Activated CD8-positive, alpha-beta memory T cell treated with anti-CD3 and anti-CD28 coated beads, Interleukin-2, amount 10 ng/mL, durations not matched to agents 7 days and 5 days (primary cell): ENCODE results near the gene TMEM145. TPM values are rescaled to one million over a fixed set of nuclear protein-coding genes. Genes with fewer than 3 reads are reported as not detected.

Source experiments
- ATAC-seq: fragments of 150-1000 bp; cut with Tn5 transposase; one replicate; pipeline ENCODE4 v1.10.0; 2021; ENCODE audit warnings: moderate library complexity
- CTCF ChIA-PET: fragments of 350-600 bp; sonication (Branson Sonifier 250); formaldehyde crosslinking; loops from one replicate; lab custom pipeline; 2021; ENCODE audit warnings: antibody characterized with exemption; lab: Charles Lee
- DNase-seq: peaks from one replicate; pipeline ENCODE4 v3.0.0-alpha.2; 2020
- H3K27ac Mint-ChIP-seq: one replicate; pipeline ENCODE4 v1.8.0; 2021; ENCODE audit warnings: mild to moderate bottlenecking, mixed read lengths
- H3K27me3 Mint-ChIP-seq: one replicate; pipeline ENCODE4 v1.8.0; 2021; ENCODE audit warnings: mixed read lengths
- H3K36me3 Mint-ChIP-seq: one replicate; pipeline ENCODE4 v1.8.0; 2021; ENCODE audit warnings: mild to moderate bottlenecking, mixed read lengths
- H3K4me1 Mint-ChIP-seq: one replicate; pipeline ENCODE4 v1.8.0; 2021; ENCODE audit warnings: mixed read lengths
- H3K4me3 Mint-ChIP-seq: one replicate; pipeline ENCODE4 v1.8.0; 2021; ENCODE audit warnings: mild to moderate bottlenecking, moderate library complexity, mixed read lengths
- H3K9me3 Mint-ChIP-seq: one replicate; pipeline ENCODE4 v1.8.0; 2022; ENCODE audit warnings: low read depth, mixed read lengths
- total RNA-seq, 2 experiments: library from RNA; stranded (reverse); gene quantifications; one replicate each; pipeline ENCODE4 v1.2.3, GENCODE V29; 2021

Gene TMEM145
- total RNA-seq, 2 experiments from 2014 or later: 0.15 to 1.1 TPM

GRCh38 chr19:42312370-42312769 lies 739 bp upstream of the TMEM145 start:
- ATAC-seq (no peak), DNase-seq (no peak)
- Mint-ChIP-seq H3K4me1 (peaks cover 19% of the 10 kb centered on the region), H3K36me3 (no peaks in the 10 kb centered on the region), H3K9me3 (no peaks in the 10 kb centered on the region), H3K27me3 (peaks cover 42% of the 10 kb centered on the region), H3K4me3 (peak overlapping the region; percentile 51), H3K27ac (no peak overlapping the region)
- CTCF ChIA-PET: interaction anchor here (0.9 kb wide), 1 partner anchor 9 kb away, joined by 3 read pairs; no protein-coding TSS in a partner anchor

DNA sequence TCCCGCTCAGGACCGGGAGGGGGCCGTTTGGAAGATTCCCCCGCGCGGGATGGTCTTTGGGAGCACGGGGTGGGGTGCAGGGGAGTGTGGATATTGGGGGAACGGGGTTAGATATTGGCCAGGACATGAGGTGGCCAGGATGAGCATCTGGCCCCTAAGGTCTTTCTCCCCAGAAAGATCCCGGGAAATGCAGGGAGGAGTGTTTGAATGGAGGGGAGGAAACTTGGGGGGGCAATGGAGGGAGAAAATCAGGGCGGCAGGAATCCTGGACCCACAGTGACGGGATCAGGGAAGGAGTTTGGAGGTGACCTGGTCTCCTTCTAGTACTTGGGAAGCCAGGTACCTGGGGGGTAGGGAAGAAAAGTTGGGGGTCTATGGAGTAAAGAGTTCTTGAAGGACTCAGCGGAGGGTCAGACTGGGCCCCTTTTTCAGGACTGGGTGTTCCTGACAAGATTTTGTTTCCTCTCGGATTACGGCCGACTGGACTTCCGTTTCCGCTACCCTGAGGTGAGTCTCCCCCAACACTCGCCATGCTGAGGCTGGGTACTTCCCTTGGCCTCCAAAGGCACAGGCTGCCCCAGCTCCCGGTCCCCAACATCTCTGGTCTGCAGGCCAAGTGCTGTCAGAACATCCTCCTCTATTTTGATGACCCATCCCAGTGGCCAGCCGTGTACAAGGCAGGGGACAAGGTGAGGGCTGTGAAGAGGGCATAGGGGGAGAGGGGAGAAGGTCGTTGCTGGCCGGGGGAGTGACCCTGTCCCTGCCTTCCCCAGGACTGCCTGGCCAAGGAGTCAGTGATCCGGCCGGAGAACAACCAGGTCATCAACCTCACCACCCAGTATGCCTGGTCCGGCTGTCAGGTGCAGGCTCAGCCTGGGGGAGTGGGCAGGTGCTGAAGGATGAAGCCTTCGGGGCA lies 989 bp downstream of the TMEM145 start:
- Mint-ChIP-seq H3K36me3 (no peaks in the 10 kb centered on the region), H3K4me3 (peak overlapping the region; percentile 44), H3K27ac (no peak overlapping the region), H3K27me3 (peaks cover 42% of the 10 kb centered on the region), H3K9me3 (no peaks in the 10 kb centered on the region), H3K4me1 (peaks cover 21% of the 10 kb centered on the region)
- no peak for DNase-seq
- ATAC-seq: no peak
- CTCF ChIA-PET: interaction anchor here (0.8 to 2.4 kb wide), 4 partner anchors 10 to 560 kb away, joined by 3 to 10 read pairs (median 3); no protein-coding TSS in a partner anchor

- H3K27me3 Mint-ChIP-seq: peaks cover 42% of the 10 kb centered on the region
- DNase-seq: no peak
- no peaks in the 10 kb centered on the region for H3K9me3 Mint-ChIP-seq
- CTCF ChIA-PET: interaction anchor here (1.2 to 2.4 kb wide), 2 partner anchors 206 to 561 kb away, joined by 3 to 10 read pairs; no protein-coding TSS in a partner anchor
- H3K4me3 Mint-ChIP-seq: no peak overlapping the region
- H3K36me3 Mint-ChIP-seq: no peaks in the 10 kb centered on the region
- peaks cover 21% of the 10 kb centered on the region for H3K4me1 Mint-ChIP-seq
- H3K27ac Mint-ChIP-seq: no peak overlapping the region
- no peak for ATAC-seq
These were observed 1.9 kb downstream of the TMEM145 start for GRCh38 chr19:42315024-42315423.

- DNase-seq (no peak), ATAC-seq (peak; percentile 37)
- H3K4me1 Mint-ChIP-seq: peaks cover 21% of the 10 kb centered on the region
- CTCF ChIA-PET: interaction anchor here (0.6 kb wide), 1 partner anchor 866 kb away, joined by 3 read pairs; no protein-coding TSS in a partner anchor
- no peaks in the 10 kb centered on the region for H3K36me3 Mint-ChIP-seq
- H3K9me3 Mint-ChIP-seq: no peaks in the 10 kb centered on the region
- H3K27ac Mint-ChIP-seq: peak overlapping the region; percentile 70
- H3K27me3 Mint-ChIP-seq: peaks cover 35% of the 10 kb centered on the region
- H3K4me3 Mint-ChIP-seq: peak overlapping the region; percentile 49
These were observed 3.4 kb downstream of the TMEM145 start for GRCh38 chr19:42316223-42317211.

DNA sequence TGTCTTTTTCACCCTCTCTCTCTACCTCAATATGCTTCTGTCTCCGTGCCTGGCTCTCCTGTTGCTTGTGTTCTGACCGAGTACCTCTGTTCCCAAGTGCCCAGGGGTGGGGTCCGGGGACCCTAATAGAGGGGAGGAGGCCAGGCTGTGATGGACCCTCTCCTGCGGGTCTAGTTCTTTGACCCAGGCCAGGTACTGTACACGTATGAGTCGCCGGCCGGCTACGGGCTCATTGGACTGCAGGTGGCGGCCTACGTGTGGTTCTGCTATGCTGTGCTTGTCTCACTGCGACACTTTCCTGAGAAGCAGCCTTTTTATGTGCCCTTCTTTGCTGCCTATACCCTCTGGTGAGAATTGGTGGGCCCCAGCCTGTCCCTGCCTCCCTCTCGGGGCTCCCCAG lies 4.4 kb downstream of the TMEM145 start:
- Mint-ChIP-seq H3K36me3 (no peaks in the 10 kb centered on the region), H3K4me3 (peak overlapping the region; percentile 49), H3K27ac (no peak overlapping the region), H3K4me1 (peaks cover 19% of the 10 kb centered on the region), H3K9me3 (no peaks in the 10 kb centered on the region), H3K27me3 (peaks cover 34% of the 10 kb centered on the region)
- DNase-seq (no peak), ATAC-seq (no peak)
- CTCF ChIA-PET: interaction anchor here (0.7 kb wide), 2 partner anchors 156 to 320 kb away, joined by 3 to 4 read pairs; no protein-coding TSS in a partner anchor

DNA sequence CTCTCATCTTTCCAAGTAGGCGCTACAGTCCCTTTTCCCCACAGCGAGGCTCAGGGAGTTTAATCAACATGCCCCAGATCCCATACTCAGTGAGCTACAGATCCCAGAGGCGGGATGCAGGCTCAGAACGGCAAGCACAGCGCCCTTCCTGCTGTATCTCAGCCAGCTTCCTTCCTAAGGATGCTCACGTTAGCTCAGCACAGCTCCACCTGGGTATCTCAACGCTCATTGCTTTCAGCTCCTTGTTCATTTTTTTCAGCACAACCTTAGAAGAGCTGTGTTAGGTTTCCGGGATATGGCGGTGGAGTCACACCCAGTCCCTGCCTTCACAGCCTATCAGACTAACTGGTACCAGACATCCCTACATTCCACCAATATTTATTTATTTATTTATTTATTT lies 9.2 kb downstream of the TMEM145 start:
- no peak overlapping the region for H3K27ac Mint-ChIP-seq
- peaks cover 19% of the 10 kb centered on the region for H3K4me1 Mint-ChIP-seq
- ATAC-seq (no peak), DNase-seq (no peak)
- H3K36me3 Mint-ChIP-seq: no peaks in the 10 kb centered on the region
- CTCF ChIA-PET: interaction anchor here (0.9 to 1.9 kb wide), 6 partner anchors 26 to 214 kb away, joined by 3 to 9 read pairs (median 4); no protein-coding TSS in a partner anchor
- no peaks in the 10 kb centered on the region for H3K9me3 Mint-ChIP-seq
- no peak overlapping the region for H3K4me3 Mint-ChIP-seq
- peaks cover 26% of the 10 kb centered on the region for H3K27me3 Mint-ChIP-seq

GRCh38 chr19:42323473-42323851 lies 10.4 kb downstream of the TMEM145 start:
- ATAC-seq (no peak), DNase-seq (no peak)
- Mint-ChIP-seq H3K4me1 (peaks cover 17% of the 10 kb centered on the region), H3K27me3 (peaks cover 26% of the 10 kb centered on the region), H3K9me3 (no peaks in the 10 kb centered on the region), H3K4me3 (peak overlapping the region; percentile 39), H3K36me3 (no peaks in the 10 kb centered on the region), H3K27ac (no peak overlapping the region)
- CTCF ChIA-PET: interaction anchor here (0.6 to 2.0 kb wide), 9 partner anchors 13 to 191 kb away, joined by 3 to 7 read pairs (median 3); partner anchors contain the start of gene PAFAH1B3

DNA sequence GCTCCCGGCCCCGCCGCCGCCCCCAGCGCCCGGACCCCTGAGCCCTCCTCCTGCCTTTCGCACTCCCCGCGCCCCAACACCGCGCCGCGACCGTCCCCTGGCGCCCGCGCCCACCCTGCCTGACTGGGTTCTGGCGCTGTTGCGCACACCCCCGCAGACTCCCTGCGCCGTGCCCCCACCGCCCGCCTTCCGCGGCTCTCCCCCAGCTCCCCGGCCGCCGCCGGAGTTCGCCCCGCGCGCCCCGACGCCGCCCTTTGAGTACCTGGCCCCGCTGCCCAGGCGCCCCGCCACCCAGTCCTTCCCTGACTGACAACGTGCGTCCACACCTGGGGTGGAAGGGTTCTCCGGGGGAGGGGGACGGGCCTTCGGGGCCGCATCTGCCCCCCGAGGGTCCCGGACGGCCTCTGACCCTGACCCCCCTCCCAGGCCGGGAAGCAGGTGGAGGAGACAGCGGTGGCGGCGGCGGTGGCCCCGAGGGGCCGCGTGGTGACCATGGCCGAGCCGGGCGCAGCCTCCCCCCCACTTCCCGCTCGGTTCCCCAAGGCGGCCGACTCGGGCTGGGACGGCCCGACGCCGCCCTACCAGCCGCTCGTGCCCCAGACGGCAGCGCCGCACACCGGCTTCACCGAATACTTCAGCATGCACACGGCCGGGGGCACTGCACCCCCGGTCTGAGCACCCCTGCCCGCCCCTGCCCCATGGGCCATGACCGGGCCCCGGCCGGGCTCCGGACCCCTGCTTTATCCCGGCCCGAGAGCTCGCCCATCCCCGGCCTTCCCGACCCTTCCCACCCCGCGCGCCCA lies 10.9 kb downstream of the TMEM145 start:
- Mint-ChIP-seq H3K27ac (no peak overlapping the region), H3K4me1 (peaks cover 17% of the 10 kb centered on the region), H3K27me3 (peaks cover 26% of the 10 kb centered on the region), H3K36me3 (no peaks in the 10 kb centered on the region), H3K9me3 (no peaks in the 10 kb centered on the region), H3K4me3 (no peak overlapping the region)
- CTCF ChIA-PET: interaction anchor here (1.0 to 2.0 kb wide), 5 partner anchors 26 to 191 kb away, joined by 3 to 7 read pairs (median 4); no protein-coding TSS in a partner anchor
- ATAC-seq (no peak), DNase-seq (peak; percentile 53)

DNA sequence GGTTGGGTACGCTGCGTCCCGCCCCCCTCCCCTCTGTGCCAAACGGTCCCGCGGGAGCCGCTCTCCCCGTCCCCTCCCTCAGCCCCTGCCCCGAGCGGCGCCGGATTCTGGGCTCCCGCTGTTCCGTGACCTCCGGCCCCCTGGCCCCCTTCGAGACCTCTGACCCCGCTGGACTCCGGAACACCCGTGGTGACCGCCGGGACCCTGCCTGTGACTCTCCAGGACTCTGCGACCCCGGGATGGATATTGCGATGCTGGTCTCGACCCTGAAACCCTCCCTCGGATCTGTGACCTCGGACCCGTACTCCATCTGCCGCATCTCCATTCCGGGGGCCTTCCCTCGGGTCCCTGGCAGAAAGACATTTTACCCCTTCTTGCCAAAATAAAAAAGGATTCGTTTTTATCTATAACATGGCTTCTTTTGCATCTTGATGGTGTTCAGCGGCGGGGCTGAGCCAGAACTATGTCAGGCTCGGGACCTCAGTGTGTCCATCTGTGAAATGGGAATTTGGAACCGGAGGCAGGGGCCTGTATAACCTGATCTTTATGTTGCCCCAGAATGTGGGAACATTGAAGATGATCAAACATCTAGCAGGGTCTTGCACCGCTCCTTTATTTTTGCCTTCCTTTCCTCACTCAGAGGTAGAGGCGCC lies 11.7 kb downstream of the TMEM145 start:
- Mint-ChIP-seq H3K4me1 (peaks cover 17% of the 10 kb centered on the region), H3K4me3 (peak overlapping the region; percentile 79), H3K9me3 (no peaks in the 10 kb centered on the region), H3K36me3 (no peaks in the 10 kb centered on the region), H3K27ac (peak overlapping the region; percentile 75), H3K27me3 (peaks cover 26% of the 10 kb centered on the region)
- DNase-seq: no peak
- no peak for ATAC-seq
- CTCF ChIA-PET: interaction anchor here (1.6 to 2.0 kb wide), 3 partner anchors 26 to 192 kb away, joined by 4 to 7 read pairs (median 7); no protein-coding TSS in a partner anchor

DNA sequence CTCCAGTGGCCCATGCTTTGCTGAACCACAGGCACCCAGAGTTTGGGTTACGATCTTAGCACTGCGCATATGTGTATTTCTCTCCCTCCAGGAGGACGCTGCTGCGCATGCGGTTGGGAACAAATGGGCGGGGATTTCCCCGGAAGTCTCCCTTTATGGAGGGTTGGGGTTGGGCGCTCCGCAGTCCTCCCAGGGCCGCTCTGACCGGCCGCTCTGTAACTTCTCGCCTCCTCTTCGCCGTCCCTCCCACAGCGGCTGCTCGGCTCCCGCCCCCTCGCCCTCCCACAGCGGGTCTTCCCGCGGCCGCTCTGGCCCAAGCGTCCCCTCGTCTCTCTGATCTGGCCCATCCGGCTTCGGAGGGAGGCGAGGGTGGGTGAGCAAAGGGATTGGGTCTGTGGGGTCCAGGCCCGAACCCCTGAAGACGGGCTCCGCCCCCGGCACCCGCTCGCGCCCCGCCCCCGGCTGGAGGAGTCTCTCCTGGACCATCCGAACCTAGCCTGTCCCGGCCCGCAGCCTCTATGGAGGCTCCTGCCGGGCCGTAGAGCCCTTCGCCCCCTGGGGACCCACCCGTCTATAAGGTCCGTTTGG lies 12.3 kb downstream of the TMEM145 start, which contains the start of gene MEGF8:
Gene MEGF8, plus strand, starts transcription at position 328 of the 588 bp plus-strand sequence. CDS start 609 bp downstream, outside the sequence.
- peak; percentile 100 for DNase-seq
- CTCF ChIA-PET: no interaction called here
- peak within 1 kb of the TSS; percentile 79 for H3K4me3 Mint-ChIP-seq
- H3K27ac Mint-ChIP-seq: peak within 1 kb of the TSS; percentile 75
- H3K27me3 Mint-ChIP-seq: peaks cover 26% of the 10 kb centered on the region
- ATAC-seq: peak; percentile 94
- H3K9me3 Mint-ChIP-seq: no peaks in the 10 kb centered on the region
- H3K4me1 Mint-ChIP-seq: peaks cover 17% of the 10 kb centered on the region
- no peaks in the 10 kb centered on the region for H3K36me3 Mint-ChIP-seq
